HL-60/S4 treated with phorbol 12-myristate 13-acetate at 8.2 ng/mL for 4 days and 3 days (cell line): ENCODE data around the gene BCL2L12.
"Not testable (repeated sequence)": the region's sequence is repeated elsewhere in the genome, so short reads cannot be mapped to it uniquely, and the experiment has no call there.

Experiments used
- in situ Hi-C: fragments of 300-500 bp; cut with MboI; formaldehyde crosslinking; loops from 2 replicates; pipeline ENCODE4 v1.15.0; 2022; ENCODE audit warnings: low sequenced_read_pairs

BCL2L12 gene

GRCh38 chr19:49665351-49666119 is at the start of gene BCL2L12, which contains the start of gene IRF3:
Gene BCL2L12 (plus strand): TSS chr19:49665933. CDS start chr19:49666693, 760 bp downstream.
Gene IRF3 (minus strand): TSS chr19:49665857. CDS start chr19:49664838, 1,019 bp downstream.
- in situ Hi-C loops = no loop called here

- in situ Hi-C loops = no loop called here
These were observed 49.2 kb upstream of the BCL2L12 start for GRCh38 chr19:49616532-49616931.

GRCh38 chr19:49616945-49617344 is 48.8 kb upstream of the BCL2L12 start:
- in situ Hi-C loops = no loop called here

- in situ Hi-C loops = not testable (repeated sequence)
These were observed 47.9 kb upstream of the BCL2L12 start for GRCh38 chr19:49617860-49618259.

GRCh38 chr19:49624967-49625910 is 40.5 kb upstream of the BCL2L12 start:
- in situ Hi-C loops = no loop called here

- in situ Hi-C loops = no loop called here
These were observed 39.5 kb upstream of the BCL2L12 start for GRCh38 chr19:49626226-49626625.

GRCh38 chr19:49629659-49630058 is 36.1 kb upstream of the BCL2L12 start:
- in situ Hi-C loops = no loop called here

- in situ Hi-C loops = no loop called here
These were observed 34.6 kb upstream of the BCL2L12 start for GRCh38 chr19:49631014-49631588.

GRCh38 chr19:49631610-49632192 is 34.0 kb upstream of the BCL2L12 start:
- in situ Hi-C loops = no loop called here

- in situ Hi-C loops = no loop called here
These were observed 33.2 kb upstream of the BCL2L12 start for GRCh38 chr19:49632576-49632975.

GRCh38 chr19:49633273-49633672 is 32.5 kb upstream of the BCL2L12 start:
- in situ Hi-C loops = not testable (repeated sequence)

- in situ Hi-C loops = no loop called here
These were observed 30.1 kb upstream of the BCL2L12 start for GRCh38 chr19:49635530-49636232.

GRCh38 chr19:49636233-49636932 is 29.4 kb upstream of the BCL2L12 start:
- in situ Hi-C loops = no loop called here

- in situ Hi-C loops = no loop called here
These were observed 27.7 kb upstream of the BCL2L12 start for GRCh38 chr19:49637821-49638738.

GRCh38 chr19:49639401-49640112 is 26.2 kb upstream of the BCL2L12 start:
- in situ Hi-C loops = no loop called here

GRCh38 chr19:49640113-49640898 is 25.4 kb upstream of the BCL2L12 start, which contains the start of gene RRAS:
Gene RRAS (minus strand): TSS chr19:49640143. CDS start chr19:49640098, 45 bp downstream.
- in situ Hi-C loops = no loop called here
